NCI-H82 treated with DMSO at 0.1 percent for 48 hours (cell line): Measurements from ENCODE around the gene L2HGDH.

Source experiments
- DNase-seq: peaks from one replicate; lab custom pipeline; 2025; ENCODE audit not compliant: unreplicated experiment; lab: John Stamatoyannopoulos, UW

L2HGDH gene

GRCh38 chr14:50299585-50299984 lies 12.4 kb downstream of the L2HGDH start:
- DNase-seq = no peak

- DNase-seq = no peak
Observed at GRCh38 chr14:50290306-50290705, 21.7 kb downstream of the L2HGDH start.

GRCh38 chr14:50288146-50288545 lies 23.9 kb downstream of the L2HGDH start:
- DNase-seq = no peak

- no peak for DNase-seq
Observed at GRCh38 chr14:50285861-50286260, 26.2 kb downstream of the L2HGDH start.

GRCh38 chr14:50272498-50272897 lies 39.5 kb downstream of the L2HGDH start:
- no peak for DNase-seq

GRCh38 chr14:50270932-50271331 lies 41.1 kb downstream of the L2HGDH start:
- no peak for DNase-seq

GRCh38 chr14:50265029-50265428 lies 47.0 kb downstream of the L2HGDH start:
- no peak for DNase-seq

GRCh38 chr14:50263321-50263720 lies 48.7 kb downstream of the L2HGDH start:
- no peak for DNase-seq

GRCh38 chr14:50262865-50263264 lies 49.2 kb downstream of the L2HGDH start:
- DNase-seq = no peak

- DNase-seq = no peak
Observed at GRCh38 chr14:50260511-50260910, 51.5 kb downstream of the L2HGDH start.

GRCh38 chr14:50260072-50260471 lies 52.0 kb downstream of the L2HGDH start:
- no peak for DNase-seq

GRCh38 chr14:50257732-50258131 lies 54.3 kb downstream of the L2HGDH start:
- DNase-seq = no peak

- DNase-seq = no peak
Observed at GRCh38 chr14:50254248-50254647, 57.8 kb downstream of the L2HGDH start.

- no peak for DNase-seq
Observed at GRCh38 chr14:50249136-50249775, 62.8 kb downstream of the L2HGDH start.

- no peak for DNase-seq
Observed at GRCh38 chr14:50247245-50247644, 64.8 kb downstream of the L2HGDH start.

GRCh38 chr14:50242566-50243310 lies 69.3 kb downstream of the L2HGDH start:
- DNase-seq = no peak

GRCh38 chr14:50242096-50242495 lies 69.9 kb downstream of the L2HGDH start:
- DNase-seq = no peak

GRCh38 chr14:50237427-50237826 lies 74.6 kb downstream of the L2HGDH start:
- DNase-seq = no peak

- no peak for DNase-seq
Observed at GRCh38 chr14:50233951-50234250, 78.1 kb downstream of the L2HGDH start.

- DNase-seq = no peak
Observed at GRCh38 chr14:50233166-50233950, 78.7 kb downstream of the L2HGDH start.

- DNase-seq = no peak
Observed at GRCh38 chr14:50232276-50232642, 79.8 kb downstream of the L2HGDH start.
